Glomerular visceral epithelial cell (primary cell): ENCODE measurements around the gene SRSF3.
A peak's percentile ranks its signal among the peaks of the same experiment; 100 is the strongest.
"Not testable (repeated sequence)": the region's sequence is repeated elsewhere in the genome, so short reads cannot be mapped to it uniquely, and the experiment has no call there.

ENCODE experiments used
- DNase-seq: peaks from one replicate; pipeline ENCODE4 v3.0.0-alpha.2; 2016; ENCODE audit errors: extremely low spot score

Gene SRSF3

DNA sequence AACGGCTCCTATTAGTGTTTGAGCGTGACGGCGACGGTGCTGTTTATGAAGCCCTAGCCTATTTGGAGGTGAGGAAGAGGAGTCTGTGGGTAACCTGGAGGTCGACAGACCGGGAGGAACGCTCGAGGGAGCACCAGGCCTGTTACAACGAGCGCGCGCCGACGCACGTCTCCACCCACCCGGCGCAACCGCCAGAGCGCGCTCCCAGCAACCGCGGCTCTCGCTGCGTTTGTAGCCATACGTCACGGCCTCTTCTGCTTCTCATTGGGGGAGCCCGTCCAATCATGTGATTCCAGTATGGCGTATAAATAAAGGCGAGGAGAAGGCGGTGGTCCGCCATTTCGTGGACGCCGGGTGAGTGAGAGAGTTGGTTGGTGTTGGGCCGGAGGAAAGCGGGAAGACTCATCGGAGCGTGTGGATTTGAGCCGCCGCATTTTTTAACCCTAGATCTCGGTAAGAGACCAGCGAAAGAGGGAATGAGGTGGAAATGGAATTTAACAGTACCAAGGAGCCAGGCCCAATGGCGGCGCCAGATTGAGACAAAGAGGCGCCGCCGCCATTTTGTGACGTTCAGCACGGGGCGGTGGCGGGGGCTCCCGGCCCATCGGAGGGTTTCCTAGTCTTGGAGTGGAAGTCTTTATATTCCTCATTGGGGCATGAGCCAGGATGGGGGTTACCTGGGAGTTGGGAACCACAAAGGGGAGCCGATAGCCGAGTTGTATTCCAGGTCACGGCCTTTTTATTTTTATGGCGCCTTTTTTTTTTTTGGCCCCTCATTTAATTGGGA is at the start of gene SRSF3:
Gene SRSF3 (plus strand): TSS at position 334 of the 787 bp plus-strand sequence. CDS start 2,401 bp downstream, outside the sequence.
- DNase-seq = peak; percentile 99

DNA sequence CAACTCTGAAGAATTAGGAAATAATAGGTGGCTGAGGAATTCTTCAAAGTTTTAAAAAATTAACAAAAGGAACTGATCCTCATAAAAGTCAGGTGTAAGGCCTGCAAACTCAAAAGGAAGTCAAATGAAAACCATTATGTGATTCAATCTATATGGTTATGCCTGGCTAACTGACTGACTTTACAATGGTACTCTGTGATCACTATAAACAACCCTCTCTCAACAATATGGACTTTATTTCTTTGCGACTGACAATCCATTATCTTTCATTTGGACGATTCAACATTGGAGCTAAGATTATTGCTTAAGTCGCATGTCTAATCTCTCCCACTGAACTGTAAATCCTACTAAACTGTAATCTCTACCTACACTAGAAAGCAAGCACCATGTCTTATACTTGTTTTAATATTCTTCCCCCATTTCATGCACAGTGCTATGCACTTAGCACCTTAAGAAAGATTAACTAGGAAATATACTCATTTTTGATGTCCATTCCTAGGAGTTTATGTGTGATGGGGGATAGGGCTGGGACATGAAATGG is 48.3 kb upstream of the SRSF3 start:
- DNase-seq = no peak

DNA sequence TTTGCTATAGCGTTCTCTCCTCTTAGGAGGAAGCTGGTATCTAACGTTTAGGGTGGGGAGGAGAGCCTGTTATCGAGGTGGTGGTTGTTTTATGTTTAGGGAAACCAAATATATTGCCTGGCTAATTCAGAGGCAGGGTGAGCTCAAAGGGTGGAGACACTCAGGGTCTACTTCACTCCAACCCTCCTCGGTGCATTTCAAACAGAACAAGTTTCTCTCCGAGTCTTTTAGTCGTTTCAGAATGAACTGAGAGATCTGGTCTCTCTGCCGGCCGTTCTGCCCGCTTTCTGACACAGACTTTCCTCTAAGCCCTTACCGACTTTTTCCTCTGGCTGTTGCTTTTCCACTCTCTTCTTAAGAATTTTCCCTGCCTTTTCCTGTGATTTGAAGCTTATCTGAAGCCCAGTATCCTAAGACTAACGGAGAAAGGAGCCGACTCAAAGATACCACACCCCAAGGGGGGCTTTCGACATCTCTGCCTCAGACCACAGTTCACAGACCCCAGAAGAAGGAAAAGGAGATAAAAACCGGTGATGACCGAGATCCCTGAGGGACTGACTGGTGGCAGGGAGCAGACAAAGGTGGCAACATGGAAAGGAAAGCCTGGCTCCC is 47.7 kb upstream of the SRSF3 start:
- DNase-seq = peak; percentile 29

DNA sequence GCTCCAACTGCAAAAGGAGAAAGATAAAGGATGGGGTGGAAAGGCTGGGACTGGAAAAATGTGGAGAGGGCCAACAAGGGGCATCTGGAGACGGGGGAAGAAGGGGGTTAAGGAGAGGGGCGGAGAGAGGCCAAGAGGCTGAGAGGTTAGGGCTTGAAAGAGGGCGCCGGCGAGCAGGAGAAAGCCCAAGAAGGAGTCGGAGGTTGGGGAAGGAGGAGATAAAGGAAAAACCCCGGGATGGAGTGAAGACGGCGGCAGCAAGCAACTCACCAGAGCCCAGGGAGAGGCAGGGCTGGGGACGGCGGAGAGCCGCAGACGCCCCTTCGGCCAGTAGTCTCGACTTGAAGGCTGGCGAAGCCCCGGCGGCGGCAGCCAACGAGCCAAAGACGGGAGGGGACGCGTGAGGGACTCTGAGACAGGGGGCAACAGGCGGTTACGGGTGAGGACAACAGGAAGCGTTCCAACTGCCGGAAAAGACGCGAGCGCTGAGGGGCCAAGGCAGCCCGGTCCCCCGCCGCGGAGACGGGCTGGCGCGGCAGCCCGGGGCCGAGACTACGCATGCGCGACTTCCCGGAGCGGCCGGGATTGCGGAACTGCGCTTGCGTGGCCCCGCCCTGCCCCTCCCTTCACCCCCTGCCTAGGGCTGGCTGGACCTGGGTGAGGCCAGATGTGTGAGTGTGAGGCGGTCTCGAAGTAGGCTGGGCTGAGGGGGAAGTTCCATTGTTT is 47.1 kb upstream of the SRSF3 start, which contains the start of gene STK38:
Gene STK38 (minus strand): TSS at position 560 of the 726 bp plus-strand sequence. CDS start 7,277 bp downstream, outside the sequence.
- peak; percentile 94 for DNase-seq

DNA sequence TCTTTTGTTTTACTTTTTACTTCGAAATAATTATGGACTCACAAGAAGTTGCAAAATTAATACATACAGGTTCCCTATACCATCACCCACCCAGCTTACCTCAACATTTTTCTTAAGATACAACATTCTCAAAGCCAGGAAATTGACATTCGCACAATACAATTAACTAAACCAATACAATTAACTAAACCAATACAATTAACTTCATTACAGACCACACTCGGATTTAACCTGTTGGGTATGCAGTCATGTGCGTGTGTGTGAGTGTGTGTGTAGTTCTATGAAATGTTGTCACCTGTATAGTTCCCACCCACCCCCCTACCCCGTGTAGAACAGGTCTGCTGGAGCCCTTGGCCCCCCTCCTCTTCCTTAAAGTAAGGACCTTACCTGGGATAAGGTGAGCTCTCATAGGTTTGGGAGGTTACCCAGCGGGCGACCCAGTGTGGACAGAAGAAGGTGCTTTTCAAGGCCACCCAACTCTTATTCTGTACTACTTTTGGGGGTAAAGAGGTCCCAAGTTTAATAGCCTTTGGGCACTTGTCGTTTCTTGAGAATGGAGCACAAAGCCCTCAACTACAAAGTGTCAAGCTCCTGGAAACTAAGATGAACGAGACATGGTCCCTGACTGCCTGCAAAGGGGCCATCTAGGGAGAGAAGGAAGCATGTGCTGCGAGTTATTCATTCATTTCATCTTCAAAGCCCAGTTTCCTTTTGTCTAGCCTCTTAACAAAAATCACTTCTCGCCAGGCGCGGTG is 46.3 kb upstream of the SRSF3 start:
- DNase-seq = no peak

DNA sequence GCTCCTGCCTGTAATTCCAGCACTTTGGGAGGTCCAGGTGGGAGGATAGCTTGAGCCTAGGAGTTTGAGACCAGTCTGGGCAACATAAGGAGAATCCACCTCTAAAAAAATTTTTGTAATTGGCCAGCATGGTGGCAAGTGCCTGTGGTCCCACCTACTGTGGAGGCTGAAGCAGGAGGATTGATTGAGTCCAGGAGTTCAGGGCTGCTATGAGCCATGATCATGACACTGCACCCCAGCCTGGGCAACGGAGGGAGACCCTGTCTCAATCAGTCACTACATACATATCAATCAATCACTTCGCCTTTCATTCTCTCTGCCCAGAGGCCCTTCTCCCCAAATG is 45.8 kb upstream of the SRSF3 start:
- DNase-seq = no peak

DNA sequence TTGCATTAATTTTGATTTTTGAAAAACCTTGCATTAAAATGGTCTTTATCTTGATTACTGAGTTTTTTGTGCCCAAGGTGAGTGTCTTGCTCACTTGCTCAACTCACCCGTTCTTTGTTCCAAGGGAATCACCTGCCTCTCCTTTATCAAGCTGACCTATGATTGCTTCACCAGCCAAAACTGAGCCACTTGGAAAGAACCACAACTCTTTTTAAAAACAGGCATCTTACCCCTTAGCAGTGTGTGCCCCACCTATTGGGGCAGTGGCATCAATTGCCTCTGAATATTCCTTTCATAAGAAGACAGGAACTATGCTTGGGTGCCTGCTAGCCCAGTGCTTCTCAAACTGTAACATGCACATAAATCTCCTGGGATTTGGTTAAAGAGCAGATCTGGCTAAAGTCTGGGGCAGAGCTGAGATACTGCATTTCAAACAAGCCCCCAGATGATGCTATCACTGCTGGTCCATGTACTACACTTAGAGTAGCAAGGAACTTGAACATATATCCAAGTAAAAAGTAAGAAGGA is 43.6 kb upstream of the SRSF3 start:
- no peak for DNase-seq

DNA sequence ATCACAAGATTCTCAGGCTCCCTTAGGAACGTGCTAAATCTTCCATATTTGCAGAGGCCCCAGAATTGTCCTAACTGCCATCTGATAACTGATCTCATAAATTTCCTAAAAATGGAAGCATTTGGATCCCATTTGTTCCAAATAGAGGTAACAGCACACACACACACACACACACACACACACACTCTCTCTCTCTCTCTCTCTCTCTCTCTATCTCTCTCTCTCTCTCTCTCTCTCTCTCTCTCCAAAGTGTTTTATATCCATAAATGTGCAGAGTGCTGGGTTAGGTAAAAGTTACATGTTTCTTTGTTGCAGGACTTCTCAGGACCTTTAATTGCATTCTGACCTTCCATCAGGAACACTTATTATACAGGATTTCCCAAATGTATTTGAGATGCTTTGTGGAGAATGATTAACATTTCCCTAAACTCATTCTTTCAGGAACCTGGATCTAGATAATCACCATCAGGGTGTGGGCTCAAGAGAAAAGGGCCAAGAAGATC is 38.4 kb upstream of the SRSF3 start:
- no peak for DNase-seq

DNA sequence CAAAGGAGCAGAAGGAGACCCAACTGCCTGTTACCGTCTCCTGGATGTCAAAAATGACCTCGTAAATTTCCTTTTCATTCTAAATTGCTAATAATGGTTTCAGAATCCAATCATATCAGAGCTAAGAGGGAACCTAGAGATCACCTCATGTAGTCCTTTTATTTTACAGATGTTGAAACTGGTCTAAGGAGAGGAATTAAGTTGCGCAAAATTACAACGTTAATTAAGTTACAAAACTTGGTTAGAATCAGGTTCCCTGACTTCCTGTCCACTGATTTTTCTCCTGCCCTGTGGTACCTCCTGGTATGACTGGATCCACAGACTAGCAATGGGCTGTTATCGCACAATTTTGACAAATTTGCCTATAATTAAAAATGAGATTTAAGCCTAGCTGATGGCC is 37.9 kb upstream of the SRSF3 start:
- no peak for DNase-seq

DNA sequence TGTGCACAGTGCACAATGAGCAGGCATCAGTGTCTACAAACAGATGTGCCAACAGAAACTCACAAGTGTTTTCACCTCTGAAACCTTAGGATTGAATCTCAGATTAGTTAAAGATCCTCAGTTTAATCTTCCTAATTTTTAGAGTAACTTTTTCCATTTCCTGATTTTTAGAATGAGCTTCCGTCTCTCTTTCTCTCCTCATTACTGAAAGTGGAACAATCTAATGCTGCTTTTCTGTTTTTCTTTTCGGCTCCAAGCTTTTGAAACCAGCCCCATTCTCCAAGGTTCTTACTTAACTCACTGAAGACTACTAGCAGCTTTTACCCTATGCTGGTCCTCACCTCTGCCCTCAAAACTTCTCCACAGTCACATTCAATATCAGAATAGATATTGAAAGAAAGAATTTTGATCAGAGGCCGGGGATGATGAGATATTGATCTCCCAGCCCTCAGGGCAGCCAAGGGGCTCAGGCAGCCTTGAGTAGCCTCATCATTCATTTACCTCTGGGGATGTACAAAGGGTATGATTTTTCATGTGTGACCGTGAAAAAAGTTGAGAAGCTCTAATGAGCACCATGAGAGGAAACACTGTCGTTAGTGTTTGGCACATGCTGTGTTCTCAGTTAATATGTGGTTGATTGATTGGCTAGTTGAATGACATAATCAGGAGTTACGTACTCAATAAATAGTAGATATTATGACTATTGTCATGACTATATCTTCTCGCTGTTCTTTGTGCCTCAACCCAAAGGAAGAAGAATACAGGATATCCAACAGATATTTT is 35.0 kb upstream of the SRSF3 start:
- DNase-seq = no peak

DNA sequence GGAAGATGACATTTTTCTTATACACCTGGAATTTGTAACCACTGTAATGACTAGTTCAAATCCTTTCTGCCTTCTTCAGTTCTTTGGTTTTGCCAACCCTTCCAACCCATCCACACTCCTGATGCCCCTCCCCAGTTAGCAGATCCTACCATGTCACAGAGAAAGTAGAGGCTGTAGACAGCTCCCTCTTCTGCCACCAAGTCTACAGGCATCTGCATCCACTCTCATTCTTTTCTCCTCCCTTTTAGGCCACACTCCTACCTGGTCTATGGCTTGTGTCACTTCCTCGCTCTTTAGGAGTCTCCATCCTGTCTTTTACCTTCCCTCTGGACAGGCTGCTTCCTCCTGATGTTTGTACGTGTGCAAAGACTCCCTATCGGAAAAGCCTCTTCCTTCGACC is 33.3 kb upstream of the SRSF3 start:
- no peak for DNase-seq

DNA sequence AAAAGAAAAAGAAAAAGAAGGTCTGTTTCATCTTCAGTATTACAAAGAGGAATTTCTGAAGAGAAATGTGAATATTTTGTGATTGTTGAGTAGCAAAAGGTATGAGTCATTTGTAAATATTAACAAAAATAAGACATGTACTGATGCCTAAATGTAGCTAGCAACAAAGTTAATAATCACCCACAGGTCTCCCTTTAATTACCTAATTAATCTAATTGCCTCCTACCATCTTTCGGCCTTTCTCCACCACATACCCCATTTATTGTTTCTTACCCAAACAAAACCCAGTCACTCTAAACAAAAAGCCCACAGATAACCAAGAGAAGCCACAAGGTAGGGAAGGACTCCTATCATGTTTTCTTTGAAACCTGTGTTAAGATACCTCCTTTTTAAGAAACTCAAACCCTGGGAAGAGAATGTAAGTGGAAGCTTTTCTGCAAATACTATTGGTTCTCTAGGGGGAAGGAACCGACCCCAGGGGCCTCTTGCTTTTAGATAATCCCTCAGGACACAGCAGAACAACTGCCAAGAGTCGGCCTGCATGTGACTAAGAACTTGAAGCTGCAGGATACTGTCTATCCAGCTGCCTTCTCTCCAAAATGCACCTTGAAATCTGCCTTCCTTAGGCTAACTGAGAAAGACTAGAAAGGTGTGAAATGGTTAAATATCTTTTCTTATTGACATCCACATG is 30.8 kb upstream of the SRSF3 start:
- no peak for DNase-seq

DNA sequence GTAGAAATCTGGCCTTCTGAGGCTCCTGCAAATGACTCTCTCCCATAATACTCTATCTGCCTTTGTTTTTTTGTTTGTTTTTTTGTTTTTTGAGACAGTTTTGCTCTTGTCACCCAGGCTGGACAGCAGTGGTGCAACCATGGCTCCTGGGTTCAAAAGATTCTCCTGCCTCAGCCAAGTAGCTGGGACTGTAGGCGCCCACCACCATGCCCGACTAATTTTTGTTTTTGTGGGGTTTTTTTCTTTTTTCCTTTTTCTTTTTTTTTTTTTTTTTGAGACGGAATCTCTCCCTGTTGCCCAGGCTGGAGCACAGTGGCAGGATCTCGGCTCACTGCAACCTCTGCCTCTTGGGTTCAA is 30.3 kb upstream of the SRSF3 start:
- DNase-seq = no peak

DNA sequence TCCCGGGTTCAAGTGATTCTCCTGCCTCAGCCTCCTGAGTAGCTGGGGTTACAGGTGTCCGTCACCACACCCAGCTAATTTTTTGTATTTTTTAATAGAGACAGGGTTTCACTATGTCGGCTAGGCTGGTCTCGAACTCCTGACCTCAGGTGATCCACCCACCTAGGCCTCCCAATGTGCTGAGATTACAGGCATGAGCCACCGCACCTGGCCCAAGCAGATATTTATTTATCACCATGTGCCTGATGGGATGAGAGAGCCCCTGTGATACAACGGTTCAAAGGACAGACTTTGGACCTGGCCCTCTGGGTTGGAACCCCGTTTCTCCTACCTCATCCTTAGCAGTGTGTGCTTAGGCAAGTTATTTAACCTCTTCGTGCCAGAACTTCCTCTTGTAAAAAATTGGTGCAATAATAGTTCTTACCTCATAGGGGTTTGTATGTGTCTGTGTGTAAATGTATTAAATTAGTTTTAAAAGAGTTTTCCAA is 27.7 kb upstream of the SRSF3 start:
- DNase-seq = no peak

DNA sequence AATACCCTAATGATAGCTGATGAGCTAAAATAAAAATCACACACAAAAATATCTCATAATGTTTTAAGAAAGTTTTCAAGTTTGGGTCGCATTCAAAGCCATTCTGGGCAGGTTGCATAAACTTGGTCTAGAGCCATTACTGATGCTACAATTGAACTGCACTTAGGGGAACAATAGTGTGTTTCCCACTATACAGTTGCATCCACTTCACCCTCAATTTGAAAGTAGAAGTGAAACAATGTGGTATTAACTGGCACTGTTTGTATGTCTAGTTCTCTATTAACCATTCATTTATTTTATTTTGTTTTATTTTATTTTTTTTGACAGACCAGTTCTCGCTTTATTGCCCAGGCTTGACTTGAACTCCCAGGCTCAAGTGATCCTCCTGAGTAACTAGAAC is 23.9 kb upstream of the SRSF3 start:
- no peak for DNase-seq

DNA sequence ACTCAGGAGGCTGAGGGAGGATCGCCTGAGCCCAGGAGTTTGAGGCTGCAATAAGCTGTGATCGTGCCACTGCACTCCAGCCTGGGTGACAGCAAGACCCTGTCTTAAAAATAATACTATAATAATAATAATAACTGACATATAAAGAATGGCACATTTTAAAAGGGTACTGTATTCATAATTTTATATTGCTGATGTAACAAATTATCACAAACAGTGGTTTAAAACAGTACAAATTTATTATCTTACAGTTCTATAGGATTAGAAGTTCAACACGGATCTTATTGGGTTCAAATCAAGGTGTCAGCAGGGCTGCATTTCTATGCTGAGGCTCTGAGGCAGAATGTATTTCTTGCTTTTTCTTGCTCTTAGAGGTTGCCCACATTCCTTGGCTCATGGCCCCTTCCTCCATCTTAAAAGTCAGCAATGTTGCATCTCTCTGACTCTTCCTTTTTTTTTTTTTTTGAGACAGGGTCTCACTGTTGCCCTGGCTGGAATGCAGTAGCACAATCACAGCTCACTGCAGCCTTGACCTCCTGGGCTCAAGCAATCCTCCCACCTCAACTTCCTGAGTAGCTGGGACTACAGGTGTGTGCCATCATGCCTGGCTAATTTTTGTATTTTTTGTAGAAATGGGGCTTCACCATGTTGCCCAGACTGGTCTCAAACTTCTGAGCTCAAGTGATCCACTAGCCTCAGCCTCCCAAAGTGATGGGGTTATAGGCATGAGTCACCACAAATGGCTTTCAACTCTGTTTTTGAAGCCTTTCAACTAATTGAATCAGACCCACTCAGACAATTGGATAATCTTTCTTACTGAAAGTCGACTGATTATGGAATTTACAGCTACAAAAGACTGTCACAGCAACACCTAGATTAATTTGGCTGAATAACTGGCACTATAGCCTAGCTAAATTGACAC is 22.8 kb upstream of the SRSF3 start:
- DNase-seq = no peak

DNA sequence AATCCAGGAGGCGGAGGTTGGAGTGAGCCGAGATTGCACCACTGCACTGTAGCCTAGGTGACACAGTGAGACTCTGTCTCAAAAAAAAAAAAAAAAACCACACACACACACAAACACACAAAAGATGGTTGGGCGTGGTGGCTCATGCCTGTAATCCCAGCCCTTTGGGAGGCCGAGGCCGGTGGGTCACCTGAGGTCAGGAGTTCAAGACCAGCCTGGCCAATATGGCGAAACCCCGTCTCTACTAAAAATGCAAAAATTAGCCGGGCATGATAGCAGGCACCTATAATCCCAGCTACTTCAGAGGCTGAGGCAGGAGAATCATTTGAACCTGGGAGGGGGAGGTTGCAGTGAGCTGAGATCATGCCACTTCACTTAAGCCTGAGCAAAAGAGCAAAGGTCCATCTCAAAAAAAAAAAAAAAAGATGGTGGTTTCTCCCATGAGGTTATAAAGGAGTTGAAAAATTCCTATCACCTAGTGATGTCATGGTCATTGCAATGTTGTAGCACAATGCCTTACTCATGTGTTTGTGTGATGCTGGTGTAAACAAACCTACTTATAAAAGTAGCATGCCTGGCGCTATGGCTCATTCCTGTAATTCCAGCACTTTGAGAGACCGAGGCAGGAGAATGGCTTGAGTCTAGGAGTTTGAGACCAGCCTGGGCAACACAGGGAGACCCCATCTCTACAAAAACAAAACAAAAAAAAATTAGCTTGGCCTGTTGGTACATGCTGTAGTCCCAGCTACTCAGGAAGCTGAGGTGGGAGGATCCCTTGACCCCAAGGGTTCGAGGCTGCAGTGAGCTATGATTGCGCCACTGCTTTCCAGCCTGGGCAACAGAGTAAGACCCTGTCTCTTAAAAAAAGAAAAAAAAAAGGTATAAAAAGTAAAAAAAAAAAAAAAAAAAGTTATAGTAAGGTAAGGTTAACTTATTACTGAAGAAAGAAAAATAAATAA is 21.5 kb upstream of the SRSF3 start:
- not testable (repeated sequence) for DNase-seq

DNA sequence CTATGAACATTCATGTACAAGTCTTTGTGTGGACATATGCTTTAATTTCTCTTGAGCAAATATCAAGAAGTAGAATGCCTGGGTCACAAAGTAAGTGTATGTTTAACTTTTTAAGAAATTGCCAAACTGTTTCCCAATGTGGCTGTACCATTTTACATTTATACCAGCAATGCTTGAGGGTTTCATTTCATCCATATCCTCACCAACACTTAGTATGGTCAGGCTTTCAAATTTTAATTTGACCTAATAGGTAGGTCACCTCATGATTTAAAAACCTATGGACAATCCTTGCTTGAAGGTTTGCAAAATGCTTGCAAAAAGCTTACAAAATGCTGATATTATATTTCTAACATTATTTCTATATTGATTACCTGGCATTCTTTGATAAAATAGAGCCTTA is 19.5 kb upstream of the SRSF3 start:
- DNase-seq = no peak
